ENCODE data around the gene MAP7. TPM values are rescaled to one million over a fixed set of nuclear protein-coding genes. Genes with fewer than 3 reads are reported as not detected.
"Not testable (repeated sequence)": the region's sequence is repeated elsewhere in the genome, so short reads cannot be mapped to it uniquely, and the experiment has no call there.

The MAP7 gene
- total RNA-seq, 1 experiment from 2014 or later, result 33.7 TPM

DNA sequence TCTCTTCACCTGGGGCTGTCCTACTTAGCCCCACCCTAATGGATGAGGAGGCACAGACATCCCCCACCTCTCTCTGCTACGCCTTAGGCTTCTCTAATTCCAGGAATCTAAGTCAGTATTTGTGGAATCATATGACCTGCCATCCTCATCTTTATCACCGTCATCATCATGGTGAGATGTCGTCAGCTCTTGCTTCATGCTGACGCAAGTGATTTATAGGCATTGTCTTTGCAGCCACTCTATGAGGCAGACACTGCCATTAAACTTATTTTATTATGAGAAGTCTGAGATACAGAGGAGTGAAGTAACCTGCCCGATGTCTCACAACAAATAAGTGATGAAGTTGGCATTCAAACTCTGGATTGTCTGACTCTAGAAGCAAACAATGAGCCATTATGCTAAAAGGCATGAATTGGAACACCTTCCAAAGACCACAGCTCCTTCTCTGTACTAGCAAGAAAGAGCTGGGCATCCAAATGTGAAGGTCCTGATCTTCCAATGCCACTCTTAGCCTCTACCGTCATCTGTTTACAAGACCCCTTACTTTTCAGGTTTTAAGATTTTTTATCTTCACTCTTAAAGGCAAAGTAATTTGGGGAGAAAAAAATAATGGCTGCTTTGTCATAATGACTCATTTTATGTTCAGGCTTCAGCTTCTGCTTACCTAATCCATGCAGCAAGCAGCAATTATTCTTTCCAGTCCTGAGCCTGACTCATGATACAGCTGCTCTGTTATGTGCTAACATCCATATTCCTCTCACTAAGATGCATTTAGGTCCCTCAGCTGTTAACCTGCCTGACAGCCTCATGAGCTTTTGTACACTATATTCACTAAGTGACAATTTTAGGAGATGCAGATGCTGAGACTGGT is 146.9 kb downstream of the MAP7 start:
- POLR2A ChIA-PET (ENCODE audit: unreplicated experiment), result no interaction called here
- H3K4me3 ChIP-seq, result peak overlapping the region; percentile 0; the same call in 1 of the 2 replicates

DNA sequence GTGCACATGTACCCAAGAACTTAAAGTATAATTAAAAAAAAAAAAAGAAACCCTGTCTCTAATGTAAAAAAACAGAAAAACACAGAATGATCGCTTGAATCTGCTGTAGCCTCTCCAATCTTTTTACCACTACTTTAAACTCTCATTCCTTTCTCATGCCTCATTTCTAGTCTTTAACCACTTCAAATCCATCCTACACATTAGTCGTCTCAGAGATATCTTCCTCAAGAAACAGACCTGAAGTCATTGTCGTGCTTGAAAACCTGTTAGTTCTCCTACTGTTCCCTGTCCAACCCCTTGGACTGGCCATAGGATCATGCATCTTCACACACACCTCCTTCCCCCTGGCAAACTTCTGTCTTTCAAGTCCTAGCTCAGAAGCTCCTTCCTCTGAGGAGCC is 148.5 kb downstream of the MAP7 start:
- no peak for DNase-seq
- no TSS peak for BruUV-seq (replicated peaks)
- POLR2A ChIA-PET (ENCODE audit: unreplicated experiment), result no interaction called here

More for the DNA sequence above, 146.9 kb downstream of the MAP7 start:
- Histone ChIP-seq H4K20me1 (ENCODE audit: insufficient read depth) (no peaks in the 10 kb centered on the region; the same call in 1 of the 2 replicates), H3K4me2 (peak overlapping the region; percentile 55), H3K4me1 (replicated peaks; ENCODE audit: insufficient read depth) (peaks cover 42% of the 10 kb centered on the region), H3K79me2 (ENCODE audit: low read depth) (peaks cover 16% of the 10 kb centered on the region; the same call in 1 of the 2 replicates), H3K9me2 (ENCODE audit: insufficient read depth) (no peaks in the 10 kb centered on the region), H3K36me3 (ENCODE audit: low read depth) (peaks cover 11% of the 10 kb centered on the region; the same call in 1 of the 2 replicates), H3F3A (ENCODE audit: insufficient read depth, low read depth) (peaks cover 30% of the 10 kb centered on the region), H3K27ac (peak overlapping the region; percentile 88), H3K27me3 (ENCODE audit: insufficient read depth, low read depth) (no peaks in the 10 kb centered on the region), H2AFZ (no peak overlapping the region), H3K9me3 (ENCODE audit: insufficient read depth, low read depth) (no peaks in the 10 kb centered on the region)
- intact Hi-C loops (cut with micrococcal nuclease; ENCODE audit: unreplicated experiment), result loop anchor here (5.0 kb wide), 1 partner anchor 624 kb away; no protein-coding TSS in a partner anchor
- CTCF ChIA-PET, result no interaction called here
- TF ChIP-seq, protein P1, sequence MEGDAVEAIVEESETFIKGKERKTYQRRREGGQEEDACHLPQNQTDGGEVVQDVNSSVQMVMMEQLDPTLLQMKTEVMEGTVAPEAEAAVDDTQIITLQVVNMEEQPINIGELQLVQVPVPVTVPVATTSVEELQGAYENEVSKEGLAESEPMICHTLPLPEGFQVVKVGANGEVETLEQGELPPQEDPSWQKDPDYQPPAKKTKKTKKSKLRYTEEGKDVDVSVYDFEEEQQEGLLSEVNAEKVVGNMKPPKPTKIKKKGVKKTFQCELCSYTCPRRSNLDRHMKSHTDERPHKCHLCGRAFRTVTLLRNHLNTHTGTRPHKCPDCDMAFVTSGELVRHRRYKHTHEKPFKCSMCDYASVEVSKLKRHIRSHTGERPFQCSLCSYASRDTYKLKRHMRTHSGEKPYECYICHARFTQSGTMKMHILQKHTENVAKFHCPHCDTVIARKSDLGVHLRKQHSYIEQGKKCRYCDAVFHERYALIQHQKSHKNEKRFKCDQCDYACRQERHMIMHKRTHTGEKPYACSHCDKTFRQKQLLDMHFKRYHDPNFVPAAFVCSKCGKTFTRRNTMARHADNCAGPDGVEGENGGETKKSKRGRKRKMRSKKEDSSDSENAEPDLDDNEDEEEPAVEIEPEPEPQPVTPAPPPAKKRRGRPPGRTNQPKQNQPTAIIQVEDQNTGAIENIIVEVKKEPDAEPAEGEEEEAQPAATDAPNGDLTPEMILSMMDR (conservative IDR thresholded peaks at IDR 0.05), result no peak
- no peak for TF ChIP-seq EZH2 (IDR thresholded peaks at IDR 0.05; ENCODE audit: low read depth)
- DNase-seq, result peak; percentile 29 to 97
- no TSS peak for BruUV-seq (replicated peaks)

DNA sequence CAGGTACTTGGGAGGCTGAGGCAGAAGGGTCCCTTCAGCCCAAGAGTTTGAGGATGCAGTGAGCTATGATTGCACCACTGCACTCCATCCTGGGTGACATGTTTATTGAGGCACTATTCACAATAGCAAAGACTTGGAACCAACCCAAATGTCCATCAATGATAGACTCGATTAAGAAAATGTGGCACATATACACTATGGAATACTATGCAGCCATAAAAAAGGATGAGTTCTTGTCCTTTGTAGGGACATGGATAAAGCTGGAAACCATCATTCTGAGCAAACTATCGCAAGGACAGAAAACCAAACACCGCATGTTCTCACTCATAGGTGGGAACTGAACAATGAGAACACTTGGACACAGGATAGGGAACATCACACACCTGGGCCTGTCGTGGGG is 149.0 kb downstream of the MAP7 start:
- H3K27me3 ChIP-seq (ENCODE audit: insufficient read depth, low read depth); POLR2A ChIA-PET (ENCODE audit: unreplicated experiment); DNase-seq; H3K27ac ChIP-seq; H4K20me1 ChIP-seq (ENCODE audit: insufficient read depth); H2AFZ ChIP-seq; H3K4me2 ChIP-seq; H3K9me3 ChIP-seq (ENCODE audit: insufficient read depth, low read depth); CTCF ChIA-PET; H3K4me3 ChIP-seq; H3K9me2 ChIP-seq (ENCODE audit: insufficient read depth); BruUV-seq (replicated peaks): not testable (repeated sequence)
- peaks cover 16% of the 10 kb centered on the region; the same call in 1 of the 2 replicates for H3K79me2 ChIP-seq (ENCODE audit: low read depth)
- intact Hi-C loops (cut with micrococcal nuclease; ENCODE audit: unreplicated experiment), result loop anchor here (5.0 kb wide), 1 partner anchor 626 kb away; no protein-coding TSS in a partner anchor
- peaks cover 11% of the 10 kb centered on the region; the same call in 1 of the 2 replicates for H3K36me3 ChIP-seq (ENCODE audit: low read depth)
- H3K4me1 ChIP-seq (replicated peaks; ENCODE audit: insufficient read depth), result peaks cover 34% of the 10 kb centered on the region
- peaks cover 30% of the 10 kb centered on the region for H3F3A ChIP-seq (ENCODE audit: insufficient read depth, low read depth)

More for the DNA sequence above, 148.5 kb downstream of the MAP7 start:
- intact Hi-C loops (cut with micrococcal nuclease; ENCODE audit: unreplicated experiment), result loop anchor here (5.0 kb wide), 1 partner anchor 626 kb away; no protein-coding TSS in a partner anchor
- no peaks in the 10 kb centered on the region for H3K9me3 ChIP-seq (ENCODE audit: insufficient read depth, low read depth)
- 0 out of 2 replicates have a peak overlapping the region, but pooled peaks have one; percentile 21 for H3K4me2 ChIP-seq
- H3K9me2 ChIP-seq (ENCODE audit: insufficient read depth), result no peaks in the 10 kb centered on the region
- H3F3A ChIP-seq (ENCODE audit: insufficient read depth, low read depth), result peaks cover 30% of the 10 kb centered on the region
- H3K27ac ChIP-seq, result peak overlapping the region; percentile 88
- H2AFZ ChIP-seq, result no peak overlapping the region
- H3K4me1 ChIP-seq (replicated peaks; ENCODE audit: insufficient read depth), result peaks cover 34% of the 10 kb centered on the region
- no peak overlapping the region for H3K4me3 ChIP-seq
- TF ChIP-seq, protein P1 (conservative IDR thresholded peaks at IDR 0.05), result no peak
- TF ChIP-seq EZH2 (IDR thresholded peaks at IDR 0.05; ENCODE audit: low read depth), result no peak
- H4K20me1 ChIP-seq (ENCODE audit: insufficient read depth), result no peaks in the 10 kb centered on the region; the same call in 1 of the 2 replicates
- peaks cover 11% of the 10 kb centered on the region; the same call in 1 of the 2 replicates for H3K36me3 ChIP-seq (ENCODE audit: low read depth)
- no peaks in the 10 kb centered on the region for H3K27me3 ChIP-seq (ENCODE audit: insufficient read depth, low read depth)
- CTCF ChIA-PET, result no interaction called here
- peaks cover 16% of the 10 kb centered on the region; the same call in 1 of the 2 replicates for H3K79me2 ChIP-seq (ENCODE audit: low read depth)

Data from PC-9 (cell line).